Mucosa of stomach (tissue), 1 donor: ENCODE measurements around the gene DHCR24.

ENCODE experiments used
- H3K27me3 ChIP-seq: one replicate; pipeline ENCODE4 v1.7.0; 2013; ENCODE audit warnings: mild to moderate bottlenecking, low read length; ENCODE audit not compliant: control insufficient read depth, insufficient read depth
- H3K36me3 ChIP-seq: one replicate; pipeline ENCODE4 v1.7.0; 2013; ENCODE audit warnings: low read length; ENCODE audit not compliant: control insufficient read depth, insufficient read depth
- H3K4me1 ChIP-seq: one replicate; pipeline ENCODE4 v1.7.0; 2013; ENCODE audit warnings: mild to moderate bottlenecking, low read length; ENCODE audit not compliant: control insufficient read depth, insufficient read depth
- H3K4me3 ChIP-seq: one replicate; pipeline ENCODE4 v1.7.0; 2013; ENCODE audit warnings: low read length
- H3K9ac ChIP-seq: one replicate; pipeline ENCODE4 v1.7.0; 2013; ENCODE audit warnings: mild to moderate bottlenecking, low read length, moderate library complexity
- H3K9me3 ChIP-seq: one replicate; pipeline ENCODE4 v1.7.0; 2013; ENCODE audit warnings: mild to moderate bottlenecking, low read length, moderate library complexity; ENCODE audit not compliant: control insufficient read depth
- donor health status: Pancreatic carcinoma.

The DHCR24 gene

GRCh38 chr1:54835131-54835898 lies 51.7 kb downstream of the DHCR24 start:
- H3K36me3 ChIP-seq: no peaks in the 10 kb centered on the region
- H3K4me1 ChIP-seq: no peaks in the 10 kb centered on the region
- H3K27me3 ChIP-seq: no peaks in the 10 kb centered on the region
- H3K9me3 ChIP-seq: no peaks in the 10 kb centered on the region
- no peak overlapping the region for H3K4me3 ChIP-seq
- H3K9ac ChIP-seq: no peak overlapping the region

GRCh38 chr1:54834007-54834541 lies 52.9 kb downstream of the DHCR24 start:
- no peak overlapping the region for H3K9ac ChIP-seq
- H3K27me3 ChIP-seq: no peaks in the 10 kb centered on the region
- H3K36me3 ChIP-seq: no peaks in the 10 kb centered on the region
- no peaks in the 10 kb centered on the region for H3K4me1 ChIP-seq
- H3K9me3 ChIP-seq: no peaks in the 10 kb centered on the region
- H3K4me3 ChIP-seq: no peak overlapping the region

- Histone ChIP-seq H3K36me3 (no peaks in the 10 kb centered on the region), H3K9ac (no peak overlapping the region), H3K4me3 (no peak overlapping the region), H3K9me3 (no peaks in the 10 kb centered on the region), H3K4me1 (no peaks in the 10 kb centered on the region), H3K27me3 (no peaks in the 10 kb centered on the region)
Measured at GRCh38 chr1:54833121-54833520, 53.9 kb downstream of the DHCR24 start.

- Histone ChIP-seq H3K27me3 (no peaks in the 10 kb centered on the region), H3K4me3 (no peak overlapping the region), H3K9me3 (no peaks in the 10 kb centered on the region)
Measured at GRCh38 chr1:54826226-54826816, 60.7 kb downstream of the DHCR24 start.

GRCh38 chr1:54825696-54826095 lies 61.3 kb downstream of the DHCR24 start:
- H3K4me1 ChIP-seq: no peaks in the 10 kb centered on the region
- no peak overlapping the region for H3K9ac ChIP-seq
- no peak overlapping the region for H3K4me3 ChIP-seq
- no peaks in the 10 kb centered on the region for H3K27me3 ChIP-seq
- H3K9me3 ChIP-seq: no peaks in the 10 kb centered on the region
- H3K36me3 ChIP-seq: no peaks in the 10 kb centered on the region

More at GRCh38 chr1:54826226-54826816, 60.7 kb downstream of the DHCR24 start:
- H3K36me3 ChIP-seq: no peaks in the 10 kb centered on the region
- no peak overlapping the region for H3K9ac ChIP-seq
- H3K4me1 ChIP-seq: no peaks in the 10 kb centered on the region

- H3K4me3 ChIP-seq: no peak overlapping the region
- no peaks in the 10 kb centered on the region for H3K9me3 ChIP-seq
- no peaks in the 10 kb centered on the region for H3K27me3 ChIP-seq
- no peaks in the 10 kb centered on the region for H3K4me1 ChIP-seq
- H3K9ac ChIP-seq: no peak overlapping the region
- H3K36me3 ChIP-seq: no peaks in the 10 kb centered on the region
Measured at GRCh38 chr1:54823670-54824069, 63.3 kb downstream of the DHCR24 start.

GRCh38 chr1:54819733-54820132 lies 67.3 kb downstream of the DHCR24 start:
- Histone ChIP-seq H3K36me3 (no peaks in the 10 kb centered on the region), H3K9me3 (no peaks in the 10 kb centered on the region), H3K4me3 (no peak overlapping the region), H3K9ac (no peak overlapping the region), H3K27me3 (no peaks in the 10 kb centered on the region), H3K4me1 (no peaks in the 10 kb centered on the region)

- Histone ChIP-seq H3K27me3 (no peaks in the 10 kb centered on the region), H3K9me3 (no peaks in the 10 kb centered on the region), H3K9ac (no peak overlapping the region), H3K4me3 (no peak overlapping the region), H3K36me3 (no peaks in the 10 kb centered on the region), H3K4me1 (no peaks in the 10 kb centered on the region)
Measured at GRCh38 chr1:54819195-54819536, 67.8 kb downstream of the DHCR24 start.

GRCh38 chr1:54818461-54819194 lies 68.4 kb downstream of the DHCR24 start:
- no peak overlapping the region for H3K9ac ChIP-seq

GRCh38 chr1:54816951-54817350 lies 70.0 kb downstream of the DHCR24 start:
- Histone ChIP-seq H3K9me3 (no peaks in the 10 kb centered on the region), H3K9ac (no peak overlapping the region), H3K4me3 (no peak overlapping the region), H3K36me3 (no peaks in the 10 kb centered on the region), H3K27me3 (no peaks in the 10 kb centered on the region), H3K4me1 (no peaks in the 10 kb centered on the region)

More at GRCh38 chr1:54818461-54819194, 68.4 kb downstream of the DHCR24 start:
- Histone ChIP-seq H3K4me3 (no peak overlapping the region), H3K4me1 (no peaks in the 10 kb centered on the region), H3K9me3 (no peaks in the 10 kb centered on the region), H3K27me3 (no peaks in the 10 kb centered on the region), H3K36me3 (no peaks in the 10 kb centered on the region)

- Histone ChIP-seq H3K36me3 (no peaks in the 10 kb centered on the region), H3K9ac (no peak overlapping the region), H3K4me1 (no peaks in the 10 kb centered on the region), H3K9me3 (no peaks in the 10 kb centered on the region), H3K27me3 (no peaks in the 10 kb centered on the region), H3K4me3 (no peak overlapping the region)
Measured at GRCh38 chr1:54816130-54816529, 70.9 kb downstream of the DHCR24 start.
